Retinal pigment epithelial cell (primary cell): ENCODE results near the gene PCYT2.

Experiments
- DNase-seq: peaks from one replicate; pipeline ENCODE4 v3.0.0-alpha.2; 2010; ENCODE audit warnings: low read depth
- H3K4me3 ChIP-seq: 2 replicates; pipeline ENCODE4 v1.5.1; 2011; ENCODE audit warnings: mild to moderate bottlenecking, low read length, control low read depth, moderate library complexity
- CTCF ChIP-seq: conservative IDR thresholded peaks from 2 replicates; pipeline ENCODE4 v1.5.1; 2011; ENCODE audit warnings: low read depth, low read length, control low read depth, inconsistent platforms

Gene PCYT2

GRCh38 chr17:81941484-81942166 is 30.4 kb upstream of the PCYT2 start:
- no peak for DNase-seq
- TF ChIP-seq CTCF: no peak
- H3K4me3 ChIP-seq: no peak overlapping the region

- DNase-seq: no peak
- TF ChIP-seq CTCF: no peak
- no peak overlapping the region for H3K4me3 ChIP-seq
These were observed 29.6 kb upstream of the PCYT2 start for GRCh38 chr17:81940538-81941483.

DNA sequence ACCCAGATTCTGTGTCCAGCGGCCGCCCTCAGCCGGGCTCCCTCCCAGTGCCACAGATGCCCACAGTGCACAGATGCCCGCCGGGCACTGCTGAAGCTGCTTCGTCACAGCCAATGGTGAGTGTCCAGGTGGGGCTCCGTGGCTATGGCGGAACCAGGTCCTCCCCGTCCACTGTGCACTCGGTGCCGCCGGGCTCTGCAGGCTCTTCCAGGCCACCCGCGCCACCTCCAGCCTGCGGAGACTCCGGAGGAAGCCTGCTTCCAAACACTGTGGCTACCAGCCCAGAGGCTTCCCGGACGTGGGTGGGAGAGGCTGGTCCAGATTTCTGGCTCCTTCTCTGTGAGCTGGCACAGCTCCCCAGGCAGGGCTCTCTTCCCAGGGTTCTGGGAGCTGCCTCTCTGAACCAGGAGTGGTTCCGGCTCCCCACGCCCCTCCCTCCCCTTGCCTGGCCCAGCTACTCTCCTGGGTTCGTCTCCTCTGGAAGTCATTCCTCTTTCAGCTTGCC is 28.7 kb upstream of the PCYT2 start:
- DNase-seq: no peak
- H3K4me3 ChIP-seq: no peak overlapping the region
- TF ChIP-seq CTCF: no peak

DNA sequence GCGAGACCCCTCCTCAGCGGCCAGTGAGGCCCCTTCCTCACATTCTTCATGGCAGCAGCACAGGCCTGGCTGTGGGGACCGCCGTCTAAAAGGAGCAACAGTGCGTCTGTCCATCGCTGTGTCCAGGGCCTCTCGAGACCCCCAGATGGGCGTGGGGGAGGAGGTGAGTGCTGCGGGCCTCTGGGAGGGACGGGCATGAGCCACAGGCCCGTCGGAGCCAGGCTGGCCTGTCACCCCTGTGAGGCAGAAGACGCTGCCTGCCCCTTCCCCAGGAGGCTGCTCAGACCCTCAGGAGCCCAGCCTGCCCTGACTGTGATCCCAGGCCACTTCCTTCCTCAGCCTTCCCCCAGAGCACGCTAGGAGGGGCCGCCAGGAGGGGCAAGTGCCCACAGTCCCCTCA is 28.0 kb upstream of the PCYT2 start:
- H3K4me3 ChIP-seq: no peak overlapping the region
- no peak for DNase-seq
- TF ChIP-seq CTCF: no peak

DNA sequence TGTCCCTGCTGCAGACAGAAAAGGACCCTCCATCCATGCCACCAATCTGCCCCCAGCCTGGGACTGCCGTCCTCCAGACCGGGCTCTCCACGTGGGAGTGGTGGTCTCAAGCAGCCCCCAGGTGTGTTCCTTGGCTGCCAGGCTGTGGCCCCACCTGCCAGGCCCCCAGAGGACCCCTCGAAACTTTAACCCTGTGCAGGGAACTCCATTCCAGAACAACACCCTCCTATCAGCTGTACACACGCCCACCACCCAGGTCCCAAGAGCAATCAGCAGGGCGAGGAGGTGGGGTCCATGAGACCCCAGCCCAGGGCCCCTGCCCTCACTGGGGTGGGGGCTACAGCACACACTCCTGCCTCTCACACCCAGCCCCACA is 24.5 kb upstream of the PCYT2 start:
- no peak for DNase-seq
- no peak for TF ChIP-seq CTCF
- no peak overlapping the region for H3K4me3 ChIP-seq

GRCh38 chr17:81934850-81935708 is 23.9 kb upstream of the PCYT2 start:
- no peak for DNase-seq
- no peak for TF ChIP-seq CTCF

More at GRCh38 chr17:81934850-81935708, 23.9 kb upstream of the PCYT2 start:
- H3K4me3 ChIP-seq: no peak overlapping the region
